HG02884 (cell line): ENCODE data around the gene KCNAB2.

Experiments used
- ATAC-seq: cut with Tn5 transposase; IDR thresholded peaks from one replicate; pipeline ENCODE4 v1.9.1; 2021; ENCODE audit warnings: mild to moderate bottlenecking, moderate library complexity; ENCODE audit not compliant: unreplicated experiment

Gene KCNAB2

DNA sequence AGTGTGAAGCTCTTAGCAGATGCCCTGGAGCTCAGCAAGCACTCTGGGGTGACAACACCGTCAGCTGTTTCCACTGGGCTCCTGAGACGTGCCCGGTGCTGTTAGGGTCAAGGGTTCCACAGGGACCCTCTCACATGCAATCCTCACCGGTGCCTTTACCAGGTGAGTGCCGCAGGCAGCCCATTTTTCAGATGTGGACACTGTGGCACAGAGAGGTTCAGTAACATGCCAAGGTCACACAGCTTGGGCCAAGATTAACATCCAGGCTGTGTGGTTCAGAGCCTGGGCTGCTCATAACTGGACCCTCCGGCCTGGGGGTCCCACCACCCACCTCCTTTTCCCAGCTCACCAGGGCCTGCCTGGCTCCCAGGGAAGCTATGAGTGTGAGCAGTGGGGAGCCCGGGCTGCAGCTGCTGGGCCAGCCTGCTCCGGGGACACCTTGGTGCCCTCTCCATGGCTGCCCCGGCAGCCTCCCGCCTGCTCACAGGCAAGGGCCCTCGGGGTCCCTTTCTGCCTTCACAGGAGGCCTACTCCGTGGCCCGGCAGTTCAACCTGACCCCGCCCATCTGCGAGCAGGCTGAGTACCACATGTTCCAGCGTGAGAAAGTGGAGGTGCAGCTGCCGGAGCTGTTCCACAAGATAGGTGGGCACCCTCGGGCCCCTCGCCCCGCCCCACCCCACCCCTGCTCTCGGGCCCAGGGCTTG, 49.3 kb downstream of the KCNAB2 start:
- no peak for ATAC-seq

DNA sequence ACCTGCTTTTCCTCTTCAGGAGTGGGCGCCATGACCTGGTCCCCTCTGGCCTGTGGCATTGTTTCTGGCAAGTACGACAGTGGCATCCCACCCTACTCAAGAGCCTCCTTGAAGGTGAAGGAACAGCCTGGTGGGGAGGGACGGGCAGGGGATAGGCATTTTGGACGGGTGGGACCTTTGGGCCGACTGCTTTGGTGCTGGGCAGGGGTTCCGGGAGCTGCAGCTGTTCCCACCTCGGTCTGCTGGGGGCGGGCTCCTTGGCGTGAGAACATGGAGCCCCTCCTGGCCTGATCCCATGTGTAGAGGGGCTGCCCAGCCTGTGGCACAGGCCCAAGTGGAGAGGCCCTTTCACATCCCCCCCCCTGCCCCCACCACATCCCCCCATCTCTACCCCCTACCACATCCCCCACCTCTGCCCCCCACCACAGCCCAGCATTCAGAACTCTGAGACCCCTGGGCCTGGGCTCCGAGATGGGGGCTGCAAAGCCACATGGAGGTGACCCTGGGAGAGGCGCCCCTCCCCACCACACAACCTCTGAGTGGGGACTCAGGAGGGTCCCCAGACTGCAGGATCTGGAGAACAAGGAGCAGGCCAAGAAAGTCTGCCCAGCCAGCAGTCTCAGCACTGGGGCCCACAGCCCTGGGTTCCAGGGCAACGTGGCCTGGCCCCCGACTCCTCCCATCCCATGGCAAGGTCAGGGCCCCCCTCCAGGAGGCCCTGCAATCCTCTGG, 50.0 kb downstream of the KCNAB2 start:
- ATAC-seq, result no peak

DNA sequence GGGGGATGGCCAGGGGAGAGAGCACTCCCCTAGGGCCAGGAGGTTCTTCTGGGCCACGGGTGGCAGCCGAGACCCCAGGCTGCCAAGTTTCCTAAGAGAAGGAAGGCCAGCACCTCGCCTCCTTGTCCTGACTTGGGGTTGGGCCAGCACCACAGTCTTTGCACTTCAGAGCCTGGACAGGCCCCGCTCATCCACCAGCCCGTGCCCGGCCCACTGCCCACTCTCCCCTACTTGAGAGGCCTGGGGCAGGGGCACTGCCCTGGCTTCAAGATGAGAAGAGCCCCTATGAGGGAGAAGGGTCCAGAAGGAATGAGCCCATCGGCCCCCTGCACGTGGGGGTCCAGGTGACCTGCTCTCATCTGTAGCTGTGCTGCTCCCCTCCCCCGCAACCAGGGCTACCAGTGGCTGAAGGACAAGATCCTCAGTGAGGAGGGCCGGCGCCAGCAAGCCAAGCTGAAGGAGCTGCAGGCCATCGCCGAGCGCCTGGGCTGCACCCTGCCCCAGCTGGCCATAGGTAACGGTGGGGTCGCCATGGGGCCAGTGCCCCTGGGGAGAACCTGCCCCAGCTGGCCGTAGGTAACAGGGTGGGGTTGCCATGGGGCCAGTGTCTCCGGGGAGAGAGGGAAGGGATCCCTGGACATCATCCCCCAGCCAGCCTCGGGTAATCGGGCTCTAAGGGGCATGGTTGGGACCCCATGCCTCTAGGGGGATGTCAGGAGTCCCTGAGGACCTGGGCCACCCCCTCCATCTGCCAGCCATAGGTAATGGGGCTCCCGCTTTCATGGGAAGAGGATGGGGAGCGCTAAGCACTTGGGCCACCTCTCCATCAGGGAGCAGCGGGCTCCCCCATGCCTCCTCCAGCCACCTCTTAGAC, 50.8 kb downstream of the KCNAB2 start:
- no peak for ATAC-seq

DNA sequence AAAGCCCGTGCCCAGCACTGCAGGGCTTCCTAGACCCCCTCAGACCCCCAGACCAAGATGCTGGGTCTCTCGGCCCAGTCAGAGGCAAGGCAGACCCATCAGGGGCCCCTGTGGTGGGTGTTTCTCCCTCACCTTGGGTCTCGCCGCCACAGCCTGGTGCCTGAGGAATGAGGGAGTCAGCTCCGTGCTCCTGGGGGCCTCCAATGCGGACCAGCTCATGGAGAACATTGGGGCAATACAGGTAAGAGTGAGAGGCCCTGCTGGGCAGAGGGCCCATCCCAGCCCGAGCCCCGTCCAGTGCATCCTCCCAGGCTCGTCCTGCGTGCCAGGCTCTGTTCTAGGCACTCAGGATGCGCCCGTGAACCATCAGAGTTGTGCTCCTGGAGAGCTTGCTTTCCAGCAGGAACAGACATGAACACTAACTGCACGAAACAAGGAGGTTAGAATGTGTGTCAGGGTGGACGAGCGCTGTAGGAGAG, 51.5 kb downstream of the KCNAB2 start:
- ATAC-seq, result no peak

DNA sequence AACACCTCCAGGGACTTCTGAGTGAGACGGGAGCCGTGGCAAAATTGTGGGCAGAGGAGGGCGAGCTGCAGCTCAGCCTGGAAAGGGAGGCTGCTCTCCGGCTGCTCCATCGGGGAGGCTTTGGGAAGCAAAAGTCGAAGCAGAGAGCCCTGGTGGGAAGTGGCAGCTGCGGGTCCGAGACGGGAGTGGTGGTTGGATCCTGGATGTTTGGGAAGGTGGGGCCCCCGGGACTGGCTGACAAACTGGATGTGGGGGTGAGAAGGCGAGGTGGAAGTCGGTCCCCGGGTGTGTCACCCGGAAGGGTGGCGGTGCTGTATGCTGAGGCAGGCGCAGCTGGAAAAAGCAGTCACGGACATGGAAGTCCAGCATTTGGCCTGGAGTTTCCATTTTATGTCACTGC, 52.1 kb downstream of the KCNAB2 start:
- no peak for ATAC-seq

DNA sequence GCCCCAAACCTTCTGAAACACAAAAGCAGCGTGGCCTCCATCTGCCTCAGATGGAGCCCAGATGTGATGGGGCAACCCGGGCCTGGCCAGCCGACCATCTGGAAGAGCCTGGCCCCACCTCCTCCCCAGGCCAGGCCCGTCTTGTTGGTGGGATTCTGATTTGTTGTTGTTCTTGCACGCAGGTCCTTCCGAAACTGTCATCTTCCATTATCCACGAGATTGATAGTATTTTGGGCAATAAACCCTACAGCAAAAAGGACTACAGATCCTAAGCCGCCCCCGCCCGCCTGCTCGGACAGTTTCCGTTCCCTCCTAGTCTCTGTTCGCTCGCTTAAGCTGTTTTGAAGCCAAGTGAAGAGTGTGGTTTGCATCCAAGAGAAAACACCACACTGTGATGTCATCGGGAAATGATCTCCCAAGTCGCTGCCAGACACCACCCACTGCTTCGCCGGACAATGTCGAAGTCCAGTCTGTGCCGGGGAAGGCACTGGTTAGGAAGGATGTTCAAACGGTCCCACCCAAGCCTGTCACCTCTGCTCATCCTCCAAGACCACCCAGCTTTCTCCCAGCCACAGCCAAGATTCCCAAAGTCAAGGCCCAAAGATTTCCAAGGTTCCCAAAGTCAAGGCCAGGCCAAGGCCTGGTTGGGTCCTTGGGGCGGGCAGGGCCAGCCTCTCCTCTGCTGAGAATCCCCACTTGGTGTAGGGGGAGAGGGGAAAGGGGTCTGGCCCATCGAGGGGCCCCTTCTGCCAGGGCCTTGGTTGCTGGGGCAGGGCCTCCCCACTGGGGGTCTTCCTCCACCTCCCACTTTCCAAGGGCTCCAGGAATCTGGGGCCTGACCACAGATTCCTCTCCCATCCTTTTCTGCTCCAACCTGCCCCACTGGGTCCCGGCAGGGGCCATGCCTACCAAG, 52.9 kb downstream of the KCNAB2 start:
- ATAC-seq, result no peak

DNA sequence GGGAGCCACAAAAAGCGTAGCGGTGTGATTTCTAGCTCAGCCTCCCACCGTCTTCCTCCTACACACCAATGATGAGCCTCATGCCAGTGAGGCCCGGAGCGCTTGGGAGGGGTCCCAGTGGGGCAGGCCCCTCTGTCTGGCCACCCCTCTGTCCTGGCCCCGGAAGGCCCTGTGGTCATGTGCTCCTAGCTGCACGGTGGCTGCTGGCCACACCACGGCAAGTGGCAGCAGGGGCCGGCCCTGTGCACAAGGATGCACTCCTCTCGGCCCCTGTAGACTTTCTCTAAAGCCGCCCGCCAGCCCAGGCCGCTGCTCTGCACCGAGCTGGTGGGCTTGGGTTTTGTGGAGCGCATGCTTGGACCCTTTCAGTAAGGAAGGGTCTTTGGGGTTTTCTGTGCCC, 53.6 kb downstream of the KCNAB2 start:
- ATAC-seq, result no peak

DNA sequence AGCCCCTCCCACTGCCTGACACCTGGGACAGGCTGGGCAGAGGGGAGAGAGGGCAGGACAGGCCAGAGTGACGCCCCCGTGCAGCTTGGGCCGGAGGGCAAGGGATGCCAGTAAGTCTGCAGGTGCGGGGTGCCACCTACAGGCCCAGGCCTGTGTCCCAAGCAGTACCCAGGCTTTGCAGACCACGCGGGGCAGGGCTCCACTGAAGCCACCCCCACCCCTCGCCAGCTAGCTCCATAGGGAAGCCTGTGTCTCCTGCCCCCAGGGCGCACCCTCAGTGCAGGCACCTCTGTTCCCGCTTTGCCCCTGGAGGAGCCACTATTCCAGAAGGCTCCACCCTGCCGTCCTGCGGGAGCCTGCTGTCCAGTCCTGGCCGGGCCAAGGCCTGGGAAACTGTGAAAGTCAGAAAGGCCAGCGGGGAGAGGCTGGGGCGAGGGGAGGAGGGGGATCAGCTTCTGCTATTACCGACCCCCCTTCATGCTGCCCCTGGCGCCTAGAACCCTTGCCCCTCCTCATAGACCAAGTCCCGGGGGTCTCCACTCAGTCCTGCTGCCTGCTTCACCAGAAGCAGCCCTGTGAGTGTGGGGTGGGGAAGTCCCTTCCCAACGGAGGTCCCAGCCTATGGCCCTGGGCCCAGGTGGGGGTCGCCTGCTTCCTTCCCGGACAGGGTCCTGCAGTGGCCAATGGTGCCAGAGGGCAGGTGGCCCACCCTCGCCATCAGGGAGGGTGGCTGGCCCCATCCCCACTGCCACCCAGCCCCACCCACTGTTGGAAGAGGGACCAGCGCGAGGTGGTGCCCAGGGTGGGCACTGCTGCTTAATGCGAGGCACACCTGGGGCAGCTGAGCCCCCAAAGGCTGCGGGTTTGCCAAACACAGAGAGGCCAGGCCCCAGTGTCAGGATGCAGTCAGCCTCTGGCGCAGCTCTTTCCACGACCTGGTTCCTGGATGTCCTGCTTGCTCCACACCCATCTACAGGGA, 54.4 kb downstream of the KCNAB2 start:
- no peak for ATAC-seq

DNA sequence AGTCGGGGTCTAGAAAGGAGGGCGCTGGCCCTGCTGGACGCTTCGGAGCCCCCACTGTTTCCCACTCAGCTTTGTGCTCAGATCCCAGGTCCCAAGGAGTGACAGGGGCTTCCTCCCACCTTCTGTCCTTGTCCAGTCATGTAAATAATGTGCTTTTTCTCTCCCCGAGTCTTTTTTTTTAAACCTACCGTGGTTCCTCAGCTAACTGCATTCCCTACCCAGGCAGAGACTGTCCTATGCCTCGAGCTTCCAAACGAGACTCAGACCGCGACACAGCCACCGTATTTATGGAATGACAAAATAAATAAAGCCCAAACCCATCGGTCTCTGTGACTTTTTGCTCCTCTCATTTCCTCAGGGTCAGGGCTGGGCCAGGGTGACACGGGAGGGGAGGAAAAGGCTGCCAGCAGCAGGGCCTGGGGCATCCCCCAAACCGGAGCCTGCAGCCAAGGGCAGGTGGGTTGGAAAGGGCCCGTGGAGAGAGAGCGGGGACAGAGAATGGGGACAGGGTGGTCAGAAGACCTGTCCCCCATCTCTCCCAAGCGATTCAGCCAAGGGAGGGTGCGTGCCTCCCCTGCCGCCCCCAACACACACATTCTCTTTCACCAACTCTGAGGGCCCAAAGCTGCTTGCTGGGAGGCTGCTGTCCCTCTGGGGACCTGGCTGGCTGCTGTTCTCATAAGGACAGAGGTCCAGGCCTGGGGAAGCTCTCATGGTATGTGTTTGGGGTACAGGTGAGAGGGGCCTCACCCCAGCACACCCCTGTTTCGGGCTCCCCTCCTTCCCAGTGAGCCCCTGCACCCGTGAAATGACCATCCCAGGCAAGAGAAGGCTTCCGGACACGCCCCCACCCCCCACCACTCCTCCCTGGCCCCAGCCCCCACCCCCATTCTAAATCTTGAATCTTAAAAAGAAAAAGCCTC, 55.4 kb downstream of the KCNAB2 start:
- no peak for ATAC-seq

DNA sequence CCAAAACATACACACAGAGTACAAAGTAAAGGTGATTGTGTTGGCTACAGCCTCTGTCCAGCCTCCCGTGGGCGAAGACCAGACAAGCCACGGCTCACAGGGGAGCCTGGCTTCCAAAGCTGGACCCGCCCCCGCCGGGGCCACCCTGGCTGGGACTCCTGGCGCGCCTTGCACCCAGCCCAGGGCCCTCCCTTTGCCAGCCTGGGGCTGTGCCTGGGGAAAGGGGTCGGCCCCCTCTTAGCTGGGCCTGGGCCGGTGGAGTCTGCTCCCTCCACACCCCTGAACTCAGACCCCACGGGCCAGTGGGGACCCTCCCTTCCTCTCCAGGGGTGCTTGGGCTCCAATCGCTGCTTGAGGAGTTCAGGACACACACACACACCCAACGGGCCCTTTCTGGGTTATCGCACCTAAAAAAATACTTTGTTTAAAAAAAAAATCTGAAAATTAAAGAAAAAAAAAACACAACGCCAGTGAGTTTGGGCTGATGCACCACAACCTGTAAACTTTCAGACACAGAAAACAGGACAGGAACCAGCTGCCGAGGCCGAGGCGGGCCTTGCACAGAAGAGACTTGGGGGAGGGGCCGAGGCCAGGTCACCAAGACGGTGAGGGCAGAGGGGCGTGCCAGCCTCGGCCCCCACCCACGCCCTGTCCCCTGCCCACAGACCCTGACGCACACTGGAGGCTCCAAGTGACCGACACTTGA, 56.3 kb downstream of the KCNAB2 start:
- no peak for ATAC-seq

DNA sequence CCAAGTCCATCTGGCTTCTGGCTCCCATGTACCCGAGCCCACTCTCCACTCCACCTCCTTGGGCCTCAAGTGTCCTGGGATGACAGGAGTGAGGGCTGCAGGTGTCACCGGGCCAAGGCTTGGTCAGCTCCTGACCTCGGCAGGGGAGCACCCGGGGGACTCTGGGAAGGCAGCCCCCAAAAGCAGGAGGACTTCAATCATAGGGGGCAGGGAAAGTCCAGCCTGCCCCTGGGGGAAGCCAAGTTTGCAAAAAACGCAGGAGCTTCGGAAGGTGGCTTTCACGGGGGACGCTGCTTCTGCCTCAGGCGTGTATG, 56.8 kb downstream of the KCNAB2 start:
- ATAC-seq, result no peak

DNA sequence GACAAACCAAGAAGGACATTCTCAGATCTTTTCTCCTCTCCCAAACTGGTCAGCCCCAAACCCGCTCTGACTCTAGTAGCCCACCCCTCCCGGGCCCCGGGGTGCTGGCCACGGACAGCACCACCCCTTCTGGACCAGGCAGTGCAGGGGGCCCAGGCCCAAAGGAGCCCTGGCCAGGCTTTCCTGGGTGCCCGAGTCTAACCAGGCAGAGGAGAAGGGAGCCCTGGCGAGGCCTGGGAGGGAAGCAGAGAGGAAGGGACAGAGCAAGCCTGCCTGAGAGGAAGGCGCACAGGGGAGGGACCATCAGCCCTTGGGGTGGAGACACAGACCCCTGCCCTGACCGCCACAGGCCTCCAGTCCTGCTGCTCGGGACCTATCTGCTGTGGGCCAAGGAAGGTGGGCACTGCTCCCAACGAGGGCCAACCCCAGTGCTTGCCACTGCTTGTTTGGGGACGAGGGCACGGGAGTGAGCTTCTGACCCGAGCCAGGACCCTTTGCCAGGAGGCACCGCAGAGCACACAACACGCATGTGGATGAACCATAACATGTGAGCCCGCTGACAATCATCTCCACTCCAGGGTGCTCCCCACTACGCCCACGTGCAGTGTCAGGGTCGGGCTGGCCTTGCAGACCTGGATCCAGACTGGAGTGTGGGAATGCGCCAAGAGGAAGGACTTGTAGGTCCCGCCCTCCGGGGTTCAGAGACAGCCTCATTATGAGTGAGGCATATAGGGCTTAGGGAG, 57.6 kb downstream of the KCNAB2 start:
- ATAC-seq, result no peak

DNA sequence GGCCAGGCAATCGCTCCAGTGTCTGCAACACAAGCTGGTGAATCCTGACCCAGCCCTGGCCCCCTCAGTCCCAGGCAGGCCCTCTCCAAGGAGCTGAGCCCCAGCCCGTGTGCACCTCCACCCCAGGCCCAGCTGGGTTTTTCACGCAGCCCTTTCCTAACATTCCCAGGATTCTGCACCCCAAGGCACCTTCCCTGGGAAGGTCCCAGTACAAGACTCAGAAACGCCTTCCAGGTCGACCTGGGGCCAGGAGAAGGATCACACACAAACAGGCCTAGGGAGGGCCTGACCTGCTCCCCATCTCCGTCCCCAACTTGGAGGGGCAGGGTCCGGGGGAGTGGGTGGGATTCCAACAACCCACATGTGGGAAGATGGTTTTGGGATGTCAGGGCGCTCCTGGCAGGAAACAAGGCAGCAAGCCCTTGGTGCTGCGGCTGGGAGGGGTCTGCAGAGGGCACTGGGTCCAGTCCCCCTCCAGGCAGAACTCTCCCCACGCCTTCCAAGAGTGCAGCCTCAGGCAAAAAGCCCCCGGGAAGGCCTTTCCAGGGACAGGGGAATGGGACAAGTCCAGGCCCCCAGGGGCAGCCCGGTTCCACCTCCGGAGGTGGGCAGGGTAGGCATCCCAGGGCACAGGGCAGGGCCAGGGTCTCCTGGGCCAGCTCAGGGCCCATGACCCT, 58.3 kb downstream of the KCNAB2 start:
- ATAC-seq, result no peak

DNA sequence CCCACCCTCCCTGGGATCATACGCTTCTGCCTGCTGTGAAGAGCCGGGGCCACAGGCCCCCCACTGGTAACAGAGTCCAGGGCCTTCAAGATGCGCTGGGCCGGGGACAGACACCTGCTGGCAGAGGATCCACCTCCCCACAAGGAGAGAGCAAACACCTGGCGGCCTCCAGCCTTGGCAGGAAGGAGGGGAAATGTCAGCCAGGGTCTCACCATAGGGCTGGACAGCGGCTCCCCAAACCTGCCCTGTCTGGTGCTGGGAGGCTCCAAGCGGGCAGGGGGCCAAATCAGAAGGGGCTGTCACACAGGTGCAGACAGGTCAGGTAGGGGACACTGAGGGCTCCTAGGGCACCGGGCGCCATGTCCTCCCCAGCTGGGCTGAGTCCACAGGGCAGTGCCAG, 58.9 kb downstream of the KCNAB2 start:
- no peak for ATAC-seq

DNA sequence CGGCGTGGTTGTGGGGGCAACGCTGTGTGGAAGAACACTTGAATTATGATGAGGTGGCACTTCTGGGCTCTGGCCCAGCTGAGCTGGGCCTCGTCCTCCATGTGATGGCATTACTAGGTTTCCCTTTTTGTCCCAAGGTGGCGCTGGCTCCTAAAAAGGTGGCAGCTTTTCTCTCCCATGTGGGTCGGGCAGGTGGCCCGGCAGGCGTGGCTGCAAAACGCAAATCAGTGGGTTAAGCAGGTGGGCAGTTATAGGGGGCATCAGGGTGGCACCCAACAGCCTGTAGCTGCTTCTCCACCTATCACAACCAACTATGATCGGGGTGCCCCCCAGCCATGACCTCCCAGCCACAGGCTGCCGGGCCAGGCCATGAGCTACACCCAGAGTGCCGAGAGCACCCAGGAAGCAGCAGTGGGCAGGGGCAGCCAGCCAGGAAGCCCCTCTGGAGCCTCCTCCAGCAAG, 59.6 kb downstream of the KCNAB2 start:
- no peak for ATAC-seq

DNA sequence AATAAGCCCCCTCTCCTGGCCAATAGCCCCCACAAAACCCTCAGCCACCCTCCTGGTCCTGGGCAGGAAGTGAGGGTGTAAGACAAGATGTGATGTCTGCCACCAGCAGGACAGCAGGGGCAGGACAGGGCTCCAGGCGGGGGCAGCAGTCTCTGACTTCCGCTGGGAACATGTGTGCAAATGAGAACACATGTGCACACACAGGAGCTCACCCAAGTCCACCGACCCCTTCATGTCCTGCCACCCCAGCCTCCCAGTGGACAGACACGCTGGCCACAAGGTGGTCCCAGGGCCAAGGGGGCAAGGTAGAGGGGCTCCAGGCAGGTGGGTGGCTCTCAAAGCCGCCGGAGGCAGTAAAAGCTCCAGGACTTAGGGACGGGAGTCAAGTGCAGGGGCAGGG, 60.1 kb downstream of the KCNAB2 start:
- ATAC-seq, result no peak
